Activated effector memory CD4-positive, alpha-beta T cell treated with anti-CD3 and anti-CD28 coated beads, Interleukin-2, amount 50 U/mL, for 16 hours (primary cell): Measurements from ENCODE around the gene RNF166.

Experiments
- DNase-seq: peaks from one replicate; pipeline ENCODE4 v3.0.0-alpha.2; 2020

Gene RNF166

GRCh38 chr16:88667461-88667860 lies 38.7 kb downstream of the RNF166 start:
- DNase-seq: no peak

- no peak for DNase-seq
These were observed 40.6 kb downstream of the RNF166 start for GRCh38 chr16:88665570-88665969.

- no peak for DNase-seq
These were observed 41.1 kb downstream of the RNF166 start for GRCh38 chr16:88665148-88665547.

GRCh38 chr16:88662843-88663606 lies 43.2 kb downstream of the RNF166 start, which contains the start of gene MVD:
MVD (minus strand) TSS chr16:88663091; CDS start chr16:88663080, 11 bp downstream.
- peak; percentile 98 for DNase-seq

GRCh38 chr16:88662222-88662842 lies 43.9 kb downstream of the RNF166 start:
- DNase-seq: no peak

GRCh38 chr16:88661468-88661867 lies 44.7 kb downstream of the RNF166 start:
- no peak for DNase-seq

GRCh38 chr16:88659160-88659559 lies 47.0 kb downstream of the RNF166 start:
- no peak for DNase-seq

- no peak for DNase-seq
These were observed 47.5 kb downstream of the RNF166 start for GRCh38 chr16:88658714-88659113.

GRCh38 chr16:88657371-88657770 lies 48.8 kb downstream of the RNF166 start:
- no peak for DNase-seq

- DNase-seq: no peak
These were observed 49.8 kb downstream of the RNF166 start for GRCh38 chr16:88656291-88656980.

- no peak for DNase-seq
These were observed 50.4 kb downstream of the RNF166 start for GRCh38 chr16:88655733-88656281.

GRCh38 chr16:88655053-88655732 lies 51.0 kb downstream of the RNF166 start:
- no peak for DNase-seq

GRCh38 chr16:88654363-88655052 lies 51.7 kb downstream of the RNF166 start:
- DNase-seq: no peak

- no peak for DNase-seq
These were observed 52.4 kb downstream of the RNF166 start for GRCh38 chr16:88653596-88654362.

- DNase-seq: no peak
These were observed 53.1 kb downstream of the RNF166 start for GRCh38 chr16:88653101-88653500.

GRCh38 chr16:88652762-88653063 lies 53.5 kb downstream of the RNF166 start:
- no peak for DNase-seq

GRCh38 chr16:88651989-88652761 lies 54.0 kb downstream of the RNF166 start:
- no peak for DNase-seq

GRCh38 chr16:88651276-88651988 lies 54.8 kb downstream of the RNF166 start:
- DNase-seq: peak; percentile 89

- DNase-seq: peak; percentile 92
These were observed 55.4 kb downstream of the RNF166 start, which contains the start of gene CYBA for GRCh38 chr16:88650749-88651275. CYBA (minus strand) TSS chr16:88651053; CDS start chr16:88651013, 40 bp downstream.
